ENCODE data around the gene ZNF277. TPM values are rescaled to one million over a fixed set of nuclear protein-coding genes. Genes with fewer than 3 reads are reported as not detected.
A peak's percentile ranks its signal among the peaks of the same experiment; 100 is the strongest.
"Not testable (repeated sequence)": the region's sequence is repeated elsewhere in the genome, so short reads cannot be mapped to it uniquely, and the experiment has no call there.

ZNF277 gene
- total and polyA plus RNA-seq, 7 experiments from 2014 or later = 19.5 to 38.8 (median 25.9) TPM

DNA sequence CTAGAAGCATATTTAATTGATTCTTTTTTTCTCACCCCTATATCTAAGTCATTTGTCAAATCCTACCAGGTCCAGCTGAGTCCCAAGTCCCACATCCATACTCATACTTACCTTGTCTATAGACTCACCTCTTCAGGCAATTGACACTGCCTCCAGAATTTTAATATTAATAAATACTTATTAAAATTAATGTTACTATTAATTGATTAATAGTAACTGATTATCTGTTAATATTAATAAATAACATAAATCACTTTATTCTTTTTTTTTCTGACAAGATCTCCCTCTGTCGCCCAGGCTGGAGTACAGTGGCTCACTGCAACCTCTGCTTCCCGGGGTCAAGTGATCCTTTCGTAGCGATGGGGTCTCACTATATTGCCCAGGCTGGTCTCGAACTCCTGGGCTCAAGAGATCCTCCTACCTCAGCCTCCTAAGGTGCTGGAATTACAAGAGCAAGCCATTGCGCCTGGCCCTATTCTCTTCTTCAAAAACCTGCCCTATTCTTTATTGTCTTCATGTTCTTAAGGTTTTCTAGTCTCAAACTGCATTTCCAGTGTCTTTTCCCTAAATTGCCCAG lies 94.4 kb downstream of the ZNF277 start:
- Mint-ChIP-seq H3K27ac (peak overlapping the region in 1 of 9 donors; percentile 12), H3K4me1 (peaks cover 0 to 18% (median 13%) of the 10 kb centered on the region in 7 donors), H3K9me3 (no peaks in the 10 kb centered on the region), H3K36me3 (peaks cover 0 to 59% (median 41%) of the 10 kb centered on the region in 5 donors), H3K27me3 (no peaks in the 10 kb centered on the region), H3K4me3 (no peak overlapping the region)
- Histone ChIP-seq H3K4me3 (ENCODE audit: low read length) (no peak overlapping the region), H3K4me1 (ENCODE audit: control insufficient read depth in 2 of 2, insufficient read depth in 2 of 2, low read length in 2 of 2) (no peaks in the 10 kb centered on the region), H3K27me3 (ENCODE audit: control insufficient read depth in 2 of 2, insufficient read depth in 2 of 2, low read length in 2 of 2) (no peaks in the 10 kb centered on the region), H3K27ac (ENCODE audit: low read depth, low read length) (no peak overlapping the region), H3K36me3 (ENCODE audit: control insufficient read depth in 2 of 3, insufficient read depth in 3 of 3, low read length in 3 of 3) (peaks cover 0 to 4% (median 0%) of the 10 kb centered on the region in 3 experiments), H3K9me3 (ENCODE audit: control insufficient read depth in 2 of 3, low read length in 3 of 3) (no peaks in the 10 kb centered on the region)
- intact Hi-C loops (cut with micrococcal nuclease) = loop anchor here in 1 of 2 donors (10.0 kb wide), 1 partner anchor 1736 kb away; no protein-coding TSS in a partner anchor
- no peak for DNase-seq
- ATAC-seq = no peak
- POLR2A ChIA-PET = no interaction called here
- CTCF ChIA-PET = no interaction called here

- ATAC-seq = no peak
- Histone ChIP-seq H3K36me3 (ENCODE audit: control insufficient read depth in 2 of 3, insufficient read depth in 3 of 3, low read length in 3 of 3) (peaks cover 0 to 4% (median 0%) of the 10 kb centered on the region in 3 experiments), H3K4me1 (ENCODE audit: control insufficient read depth in 2 of 2, insufficient read depth in 2 of 2, low read length in 2 of 2) (no peaks in the 10 kb centered on the region), H3K9me3 (ENCODE audit: control insufficient read depth in 2 of 3, low read length in 3 of 3) (no peaks in the 10 kb centered on the region), H3K27me3 (ENCODE audit: control insufficient read depth in 2 of 2, insufficient read depth in 2 of 2, low read length in 2 of 2) (no peaks in the 10 kb centered on the region), H3K4me3 (ENCODE audit: low read length) (no peak overlapping the region), H3K27ac (ENCODE audit: low read depth, low read length) (no peak overlapping the region)
- DNase-seq = no peak
- H3K4me3 Mint-ChIP-seq = no peak overlapping the region
- peaks cover 0 to 18% (median 13%) of the 10 kb centered on the region in 7 donors for H3K4me1 Mint-ChIP-seq
- H3K27ac Mint-ChIP-seq = no peak overlapping the region
- no peaks in the 10 kb centered on the region for H3K27me3 Mint-ChIP-seq
- peaks cover 0 to under 1% (median 0%) of the 10 kb centered on the region in 11 donors for H3K9me3 Mint-ChIP-seq
- peaks cover 0 to 69% (median 37%) of the 10 kb centered on the region in 5 donors for H3K36me3 Mint-ChIP-seq
- intact Hi-C loops (cut with micrococcal nuclease) = loop anchor here in 1 of 2 donors (10.0 kb wide), 1 partner anchor 1738 kb away; no protein-coding TSS in a partner anchor
- ChIA-PET POLR2A (no interaction called here), CTCF (no interaction called here)
These were observed 96.1 kb downstream of the ZNF277 start for GRCh38 chr7:112302566-112302965.

GRCh38 chr7:112306903-112307302 lies 100.4 kb downstream of the ZNF277 start:
- no peak for ATAC-seq
- POLR2A ChIA-PET = no interaction called here
- no peak for DNase-seq
- no peak overlapping the region for H3K4me3 ChIP-seq (ENCODE audit: low read length)
- H3K9me3 ChIP-seq (ENCODE audit: control insufficient read depth in 2 of 3, low read length in 3 of 3) = no peaks in the 10 kb centered on the region
- CTCF ChIA-PET = no interaction called here
- H3K27ac Mint-ChIP-seq = no peak overlapping the region
- peaks cover 0 to 16% (median 0%) of the 10 kb centered on the region in 3 experiments for H3K36me3 ChIP-seq (ENCODE audit: control insufficient read depth in 2 of 3, insufficient read depth in 3 of 3, low read length in 3 of 3)
- intact Hi-C loops (cut with micrococcal nuclease) = loop anchor here in 1 of 2 donors (10.0 kb wide), 1 partner anchor 1742 kb away; no protein-coding TSS in a partner anchor
- no peaks in the 10 kb centered on the region for H3K27me3 Mint-ChIP-seq
- H3K4me1 ChIP-seq (ENCODE audit: control insufficient read depth in 2 of 2, insufficient read depth in 2 of 2, low read length in 2 of 2) = no peaks in the 10 kb centered on the region
- no peak overlapping the region for H3K4me3 Mint-ChIP-seq
- peaks cover 0 to 20% (median 11%) of the 10 kb centered on the region in 11 donors for H3K9me3 Mint-ChIP-seq
- H3K27ac ChIP-seq (ENCODE audit: low read depth, low read length) = no peak overlapping the region
- no peaks in the 10 kb centered on the region for H3K27me3 ChIP-seq (ENCODE audit: control insufficient read depth in 2 of 2, insufficient read depth in 2 of 2, low read length in 2 of 2)
- H3K4me1 Mint-ChIP-seq = peaks cover 0 to 10% (median 9%) of the 10 kb centered on the region in 7 donors
- H3K36me3 Mint-ChIP-seq = peaks cover 11 to 79% (median 54%) of the 10 kb centered on the region in 5 donors

DNA sequence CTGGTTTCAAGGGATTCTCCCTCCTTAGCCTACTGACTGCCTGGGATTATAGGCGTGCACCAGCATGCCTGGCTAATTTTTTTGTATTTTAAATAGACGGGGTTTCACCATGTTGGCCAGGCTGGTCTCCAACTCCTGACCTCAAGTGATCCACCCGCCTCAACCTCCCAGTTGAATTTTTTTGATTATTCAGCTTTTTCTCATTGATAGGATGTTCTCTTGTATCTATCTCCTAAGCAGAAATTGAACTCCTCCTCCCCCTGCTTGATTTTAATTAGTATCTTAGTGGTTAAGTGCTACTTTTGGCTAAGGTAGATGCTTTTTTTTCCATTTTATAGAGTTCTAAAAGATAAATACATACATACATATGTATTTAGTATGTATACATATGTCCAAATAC lies 101.0 kb downstream of the ZNF277 start:
- no peak overlapping the region for H3K4me3 ChIP-seq (ENCODE audit: low read length)
- CTCF ChIA-PET = no interaction called here
- H3K4me3 Mint-ChIP-seq = no peak overlapping the region
- no peak for DNase-seq
- H3K9me3 Mint-ChIP-seq = peaks cover 0 to 20% (median 11%) of the 10 kb centered on the region in 11 donors
- H3K27me3 ChIP-seq (ENCODE audit: control insufficient read depth in 2 of 2, insufficient read depth in 2 of 2, low read length in 2 of 2) = no peaks in the 10 kb centered on the region
- H3K9me3 ChIP-seq (ENCODE audit: control insufficient read depth in 2 of 3, low read length in 3 of 3) = no peaks in the 10 kb centered on the region
- peaks cover 0 to 4% (median 3%) of the 10 kb centered on the region in 7 donors for H3K4me1 Mint-ChIP-seq
- POLR2A ChIA-PET = no interaction called here
- H3K27ac Mint-ChIP-seq = no peak overlapping the region
- H3K36me3 ChIP-seq (ENCODE audit: control insufficient read depth in 2 of 3, insufficient read depth in 3 of 3, low read length in 3 of 3) = peaks cover 0 to 16% (median 0%) of the 10 kb centered on the region in 3 experiments
- H3K27me3 Mint-ChIP-seq = no peaks in the 10 kb centered on the region
- no peaks in the 10 kb centered on the region for H3K4me1 ChIP-seq (ENCODE audit: control insufficient read depth in 2 of 2, insufficient read depth in 2 of 2, low read length in 2 of 2)
- no peak overlapping the region for H3K27ac ChIP-seq (ENCODE audit: low read depth, low read length)
- ATAC-seq = no peak
- peaks cover 11 to 81% (median 60%) of the 10 kb centered on the region in 5 donors for H3K36me3 Mint-ChIP-seq
- intact Hi-C loops (cut with micrococcal nuclease) = loop anchor here in 1 of 2 donors (10.0 kb wide), 1 partner anchor 1743 kb away; no protein-coding TSS in a partner anchor

DNA sequence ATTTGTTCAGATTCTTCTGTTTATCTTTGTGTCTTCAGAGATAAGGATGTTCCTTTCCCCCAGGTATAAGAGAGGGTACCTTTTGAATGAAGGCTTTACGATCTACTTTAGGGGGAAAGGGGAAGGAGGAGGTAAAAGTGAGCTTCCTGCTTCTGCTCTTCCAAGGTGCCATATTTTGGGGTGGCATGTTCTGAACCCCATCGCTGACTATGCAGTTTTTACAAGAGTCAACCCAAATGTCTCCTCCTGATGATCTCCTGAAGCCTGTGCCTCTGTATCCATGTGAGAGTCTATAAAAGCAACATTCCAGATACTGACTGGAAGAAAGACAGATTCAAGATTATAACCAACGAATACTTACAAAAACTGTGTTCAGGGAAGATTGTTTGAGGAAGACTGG lies 102.5 kb downstream of the ZNF277 start:
- POLR2A ChIA-PET = no interaction called here
- Mint-ChIP-seq H3K4me3 (no peak overlapping the region), H3K9me3 (peaks cover 0 to 20% (median 11%) of the 10 kb centered on the region in 11 donors), H3K36me3 (peaks cover 13 to 78% (median 63%) of the 10 kb centered on the region in 5 donors), H3K27ac (no peak overlapping the region), H3K4me1 (no peaks in the 10 kb centered on the region), H3K27me3 (no peaks in the 10 kb centered on the region)
- H3K4me3 ChIP-seq (ENCODE audit: low read length) = no peak overlapping the region
- CTCF ChIA-PET = no interaction called here
- peaks cover 0 to 16% (median 0%) of the 10 kb centered on the region in 3 experiments for H3K36me3 ChIP-seq (ENCODE audit: control insufficient read depth in 2 of 3, insufficient read depth in 3 of 3, low read length in 3 of 3)
- H3K4me1 ChIP-seq (ENCODE audit: control insufficient read depth in 2 of 2, insufficient read depth in 2 of 2, low read length in 2 of 2) = no peaks in the 10 kb centered on the region
- no peaks in the 10 kb centered on the region for H3K27me3 ChIP-seq (ENCODE audit: control insufficient read depth in 2 of 2, insufficient read depth in 2 of 2, low read length in 2 of 2)
- DNase-seq (no peak), ATAC-seq (no peak)
- H3K27ac ChIP-seq (ENCODE audit: low read depth, low read length) = no peak overlapping the region
- H3K9me3 ChIP-seq (ENCODE audit: control insufficient read depth in 2 of 3, low read length in 3 of 3) = no peaks in the 10 kb centered on the region
- intact Hi-C loops (cut with micrococcal nuclease) = loop anchor here in 1 of 2 donors (10.0 kb wide), 1 partner anchor 1744 kb away; no protein-coding TSS in a partner anchor

DNA sequence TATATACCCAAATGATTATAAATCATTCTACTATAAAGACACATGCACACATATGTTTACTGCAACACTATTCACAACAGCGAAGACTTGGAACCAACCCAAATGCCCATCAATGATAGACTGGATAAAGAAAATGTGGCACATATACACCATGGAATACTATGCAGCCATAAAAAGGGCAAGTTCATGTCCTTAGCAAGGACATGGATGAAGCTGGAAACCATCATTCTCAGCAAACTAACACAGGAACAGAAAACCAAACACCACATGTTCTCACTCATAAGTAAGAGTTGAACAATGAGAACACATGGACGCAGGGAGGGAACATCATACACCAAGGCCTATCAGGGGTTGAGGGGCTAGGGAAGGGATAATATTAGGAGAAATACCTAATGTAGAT lies 110.3 kb downstream of the ZNF277 start:
- intact Hi-C loops (cut with micrococcal nuclease); H3K9me3 ChIP-seq (ENCODE audit: control insufficient read depth in 2 of 3, low read length in 3 of 3); H3K4me3 ChIP-seq (ENCODE audit: low read length); H3K27me3 Mint-ChIP-seq; H3K4me3 Mint-ChIP-seq; H3K4me1 Mint-ChIP-seq; DNase-seq; H3K4me1 ChIP-seq (ENCODE audit: control insufficient read depth in 2 of 2, insufficient read depth in 2 of 2, low read length in 2 of 2); H3K27me3 ChIP-seq (ENCODE audit: control insufficient read depth in 2 of 2, insufficient read depth in 2 of 2, low read length in 2 of 2); ATAC-seq; CTCF ChIA-PET; H3K27ac Mint-ChIP-seq; POLR2A ChIA-PET; H3K27ac ChIP-seq (ENCODE audit: low read depth, low read length): not testable (repeated sequence)
- Mint-ChIP-seq H3K9me3 (peaks cover 0 to 16% (median 4%) of the 10 kb centered on the region in 11 donors), H3K36me3 (peaks cover 29 to 84% (median 78%) of the 10 kb centered on the region in 5 donors)
- peaks cover 0 to 17% (median 3%) of the 10 kb centered on the region in 3 experiments for H3K36me3 ChIP-seq (ENCODE audit: control insufficient read depth in 2 of 3, insufficient read depth in 3 of 3, low read length in 3 of 3)

GRCh38 chr7:112322070-112322469 lies 115.6 kb downstream of the ZNF277 start:
- CTCF ChIA-PET = no interaction called here
- intact Hi-C loops (cut with micrococcal nuclease) = no loop called here
- Mint-ChIP-seq H3K36me3 (peaks cover 24 to 86% (median 64%) of the 10 kb centered on the region in 5 donors), H3K4me1 (no peaks in the 10 kb centered on the region), H3K9me3 (peaks cover 0 to 13% (median 7%) of the 10 kb centered on the region in 11 donors), H3K27me3 (no peaks in the 10 kb centered on the region), H3K27ac (no peak overlapping the region), H3K4me3 (no peak overlapping the region)
- ATAC-seq (no peak), DNase-seq (no peak)
- H3K4me3 ChIP-seq (ENCODE audit: low read length) = no peak overlapping the region
- H3K27me3 ChIP-seq (ENCODE audit: control insufficient read depth in 2 of 2, insufficient read depth in 2 of 2, low read length in 2 of 2) = no peaks in the 10 kb centered on the region
- POLR2A ChIA-PET = no interaction called here
- H3K27ac ChIP-seq (ENCODE audit: low read depth, low read length) = no peak overlapping the region
- H3K4me1 ChIP-seq (ENCODE audit: control insufficient read depth in 2 of 2, insufficient read depth in 2 of 2, low read length in 2 of 2) = no peaks in the 10 kb centered on the region
- no peaks in the 10 kb centered on the region for H3K9me3 ChIP-seq (ENCODE audit: control insufficient read depth in 2 of 3, low read length in 3 of 3)
- peaks cover 0 to 31% (median 3%) of the 10 kb centered on the region in 3 experiments for H3K36me3 ChIP-seq (ENCODE audit: control insufficient read depth in 2 of 3, insufficient read depth in 3 of 3, low read length in 3 of 3)
